GM19455 (cell line): ENCODE results near the gene CASK.

ENCODE experiments used
- ATAC-seq: cut with Tn5 transposase; IDR thresholded peaks from one replicate; pipeline ENCODE4 v1.9.1; 2021; ENCODE audit not compliant: unreplicated experiment

The CASK gene, protein sequence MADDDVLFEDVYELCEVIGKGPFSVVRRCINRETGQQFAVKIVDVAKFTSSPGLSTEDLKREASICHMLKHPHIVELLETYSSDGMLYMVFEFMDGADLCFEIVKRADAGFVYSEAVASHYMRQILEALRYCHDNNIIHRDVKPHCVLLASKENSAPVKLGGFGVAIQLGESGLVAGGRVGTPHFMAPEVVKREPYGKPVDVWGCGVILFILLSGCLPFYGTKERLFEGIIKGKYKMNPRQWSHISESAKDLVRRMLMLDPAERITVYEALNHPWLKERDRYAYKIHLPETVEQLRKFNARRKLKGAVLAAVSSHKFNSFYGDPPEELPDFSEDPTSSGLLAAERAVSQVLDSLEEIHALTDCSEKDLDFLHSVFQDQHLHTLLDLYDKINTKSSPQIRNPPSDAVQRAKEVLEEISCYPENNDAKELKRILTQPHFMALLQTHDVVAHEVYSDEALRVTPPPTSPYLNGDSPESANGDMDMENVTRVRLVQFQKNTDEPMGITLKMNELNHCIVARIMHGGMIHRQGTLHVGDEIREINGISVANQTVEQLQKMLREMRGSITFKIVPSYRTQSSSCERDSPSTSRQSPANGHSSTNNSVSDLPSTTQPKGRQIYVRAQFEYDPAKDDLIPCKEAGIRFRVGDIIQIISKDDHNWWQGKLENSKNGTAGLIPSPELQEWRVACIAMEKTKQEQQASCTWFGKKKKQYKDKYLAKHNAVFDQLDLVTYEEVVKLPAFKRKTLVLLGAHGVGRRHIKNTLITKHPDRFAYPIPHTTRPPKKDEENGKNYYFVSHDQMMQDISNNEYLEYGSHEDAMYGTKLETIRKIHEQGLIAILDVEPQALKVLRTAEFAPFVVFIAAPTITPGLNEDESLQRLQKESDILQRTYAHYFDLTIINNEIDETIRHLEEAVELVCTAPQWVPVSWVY

GRCh38 chrX:41923211-41923977, at the start of gene CASK:
Gene CASK, minus strand, starts transcription at chrX:41923554. Its CDS starts 566 bp downstream, at chrX:41922988.
- ATAC-seq, result peak; percentile 86

DNA sequence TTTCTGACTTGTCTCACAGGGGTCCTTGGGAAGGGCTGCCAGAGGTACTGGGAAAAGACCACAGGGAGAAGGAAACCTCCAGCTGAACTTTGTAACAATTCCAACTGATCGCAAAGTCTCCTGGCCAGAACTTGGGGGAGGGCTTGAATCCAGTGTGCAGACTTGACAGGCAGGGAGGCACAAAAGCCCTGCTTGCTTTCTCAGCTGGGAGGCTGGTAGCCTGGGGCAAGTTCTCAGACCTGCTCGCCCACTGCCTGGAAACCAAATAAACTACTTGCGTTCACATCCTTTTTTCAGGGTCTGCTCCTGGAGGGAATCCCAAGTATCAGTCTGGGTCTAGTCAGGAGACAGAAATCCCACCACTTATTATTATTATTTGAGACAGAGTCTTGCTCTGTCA, 48.0 kb upstream of the CASK start:
- ATAC-seq, result no peak

DNA sequence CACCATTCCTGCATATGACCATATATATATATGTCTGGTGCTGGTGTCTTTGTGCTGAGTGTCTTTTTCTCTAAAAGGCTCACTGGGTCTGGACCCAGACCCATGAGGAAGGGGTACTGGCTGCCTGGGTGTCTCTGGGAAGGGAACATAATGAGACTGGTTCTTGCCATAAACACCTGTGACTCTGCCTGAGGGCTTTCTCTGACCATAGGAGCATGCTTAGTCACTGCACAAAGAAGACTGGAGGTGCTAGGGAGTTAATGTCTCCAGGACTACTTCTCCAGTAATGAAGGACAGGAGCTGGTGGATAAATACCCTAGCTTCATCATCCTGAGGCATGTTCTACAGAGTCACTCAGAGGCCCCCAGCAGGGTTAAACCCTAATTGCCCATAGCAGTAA, 47.1 kb upstream of the CASK start:
- no peak for ATAC-seq

- no peak for ATAC-seq
Measured at GRCh38 chrX:41963348-41963747, 40.0 kb upstream of the CASK start.

DNA sequence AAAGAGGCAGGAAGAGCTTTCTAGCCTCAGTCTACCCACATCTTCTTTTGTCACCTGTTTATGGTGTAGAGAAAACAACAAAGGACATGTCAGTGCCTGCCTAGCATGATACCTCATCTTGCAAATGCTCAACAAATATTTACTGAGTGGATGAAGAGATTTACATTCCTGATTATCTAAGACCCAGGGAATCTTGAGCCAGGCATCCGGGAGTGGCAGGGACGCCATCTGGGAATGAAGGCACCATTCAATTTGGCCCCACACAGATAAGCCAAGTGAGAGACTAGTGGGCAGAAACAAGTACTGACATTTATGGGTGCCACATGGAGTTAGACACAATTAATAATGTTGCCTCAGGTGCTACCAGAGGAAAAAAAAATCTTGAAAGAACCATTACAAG, 36.8 kb upstream of the CASK start:
- no peak for ATAC-seq

GRCh38 chrX:41958861-41959260, 35.5 kb upstream of the CASK start:
- ATAC-seq, result no peak

DNA sequence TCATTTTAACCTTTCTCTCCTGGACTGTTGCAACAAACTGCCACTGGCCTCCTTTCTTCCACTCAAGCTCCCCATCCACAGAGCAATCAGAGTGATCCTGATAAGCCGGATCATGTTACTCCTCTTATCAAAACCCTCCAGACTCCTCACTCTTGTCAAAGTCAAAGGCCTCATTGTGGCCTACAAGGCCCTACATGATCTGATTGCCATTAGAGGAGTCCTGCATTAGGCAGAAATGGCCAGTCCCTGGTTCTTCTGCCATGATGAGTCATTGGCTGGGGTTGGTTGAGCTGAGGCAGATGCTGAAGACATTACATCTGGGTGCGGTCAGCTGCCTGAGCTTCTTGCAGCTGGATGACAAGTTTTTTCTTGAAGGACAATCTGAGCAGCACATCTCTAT, 32.7 kb upstream of the CASK start:
- no peak for ATAC-seq

DNA sequence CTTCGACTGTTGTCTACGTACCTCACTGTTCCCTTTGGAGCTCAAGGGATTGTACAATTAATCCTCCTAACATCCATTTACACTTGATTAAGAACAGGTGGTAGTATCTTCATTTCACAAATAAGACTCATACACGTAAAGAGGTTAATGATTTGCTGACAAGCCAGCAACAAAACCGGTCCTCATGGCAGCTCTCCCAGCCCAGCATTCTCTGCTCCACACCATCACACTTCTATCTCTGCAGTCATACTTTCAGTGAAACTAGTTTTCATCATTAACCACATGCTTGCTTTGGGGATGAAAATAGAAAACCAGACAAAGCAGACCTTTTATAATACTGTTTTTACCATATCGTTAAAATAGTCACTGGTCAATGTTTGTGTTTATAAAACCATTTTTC, 28.7 kb upstream of the CASK start:
- no peak for ATAC-seq

- no peak for ATAC-seq
Measured at GRCh38 chrX:41946989-41947612, 23.7 kb upstream of the CASK start.

DNA sequence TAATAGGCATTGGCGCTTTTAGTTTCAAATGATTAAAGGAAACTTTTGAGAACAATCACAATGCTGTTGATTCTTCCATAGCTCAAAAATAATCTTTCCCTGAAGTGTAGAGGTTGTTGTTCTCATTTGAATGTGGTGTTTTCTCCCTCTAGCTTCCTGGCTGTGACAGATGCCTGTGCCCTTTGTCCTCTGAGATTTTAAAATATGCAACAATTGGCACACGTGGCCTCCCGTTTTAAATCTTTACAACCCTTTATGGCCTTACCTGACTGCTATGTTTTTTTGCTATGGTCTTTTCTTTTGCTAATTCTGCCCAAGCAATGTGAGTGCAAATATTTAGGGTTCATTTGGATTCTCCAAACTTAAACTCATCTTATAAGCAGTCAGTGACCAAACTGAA, 22.9 kb upstream of the CASK start:
- no peak for ATAC-seq

DNA sequence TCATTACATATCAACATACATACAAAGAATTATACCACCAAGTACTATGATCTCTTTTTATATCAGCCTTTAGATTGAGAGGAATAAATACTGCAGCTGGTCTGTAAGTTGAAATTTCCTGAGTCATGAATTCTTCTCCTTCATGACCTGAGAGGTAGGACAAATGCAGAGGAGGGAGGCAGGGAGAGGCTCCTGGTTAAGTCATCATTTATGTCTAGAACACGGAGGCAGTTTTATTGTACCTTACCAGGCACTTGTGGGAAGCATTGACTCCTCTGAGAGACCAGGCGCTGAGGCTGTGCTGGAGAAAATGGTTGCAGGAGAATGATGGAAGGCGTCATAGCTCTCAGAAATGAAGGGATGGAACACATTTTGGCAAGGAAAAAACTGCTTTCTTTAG, 12.5 kb upstream of the CASK start:
- no peak for ATAC-seq

DNA sequence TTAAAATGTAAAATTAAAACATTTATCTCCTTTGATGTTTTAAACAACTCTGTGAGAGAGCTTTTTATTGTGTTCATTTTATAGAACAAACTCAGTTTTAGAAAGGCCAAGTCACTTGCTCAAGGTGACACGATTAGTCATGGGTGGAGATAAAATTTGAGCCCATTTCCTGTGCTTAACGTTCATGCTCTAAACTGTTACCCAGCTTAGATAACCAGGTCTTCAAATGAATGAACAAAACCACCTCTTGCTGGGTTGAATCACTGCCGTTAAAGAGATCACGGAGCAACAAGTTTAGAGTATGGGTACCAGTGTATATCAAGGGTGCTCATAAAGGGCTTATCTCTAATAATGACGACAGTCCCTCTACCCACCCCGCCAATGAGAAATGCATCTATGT, 10.2 kb upstream of the CASK start:
- ATAC-seq, result no peak

- ATAC-seq, result no peak
Measured at GRCh38 chrX:41932885-41933284, 9.5 kb upstream of the CASK start.

DNA sequence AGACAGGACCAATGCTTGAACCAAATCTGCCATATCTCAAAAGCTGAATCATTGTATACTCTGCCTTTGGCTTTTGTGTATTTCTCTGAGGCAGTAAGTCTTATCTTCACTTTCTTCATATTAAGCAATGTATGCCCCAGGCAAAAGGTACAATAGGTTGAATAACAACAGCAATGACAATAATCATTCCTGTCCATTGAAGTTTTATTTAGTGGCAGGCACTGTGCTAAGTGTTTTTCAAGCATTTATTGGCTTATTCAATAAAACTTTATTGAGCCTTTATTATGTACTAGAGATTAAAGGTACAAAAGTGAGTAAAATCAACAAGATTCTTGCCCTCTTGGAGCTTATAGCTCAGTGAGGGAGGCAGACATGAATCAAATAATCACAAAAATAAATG, 8.2 kb upstream of the CASK start:
- no peak for ATAC-seq

DNA sequence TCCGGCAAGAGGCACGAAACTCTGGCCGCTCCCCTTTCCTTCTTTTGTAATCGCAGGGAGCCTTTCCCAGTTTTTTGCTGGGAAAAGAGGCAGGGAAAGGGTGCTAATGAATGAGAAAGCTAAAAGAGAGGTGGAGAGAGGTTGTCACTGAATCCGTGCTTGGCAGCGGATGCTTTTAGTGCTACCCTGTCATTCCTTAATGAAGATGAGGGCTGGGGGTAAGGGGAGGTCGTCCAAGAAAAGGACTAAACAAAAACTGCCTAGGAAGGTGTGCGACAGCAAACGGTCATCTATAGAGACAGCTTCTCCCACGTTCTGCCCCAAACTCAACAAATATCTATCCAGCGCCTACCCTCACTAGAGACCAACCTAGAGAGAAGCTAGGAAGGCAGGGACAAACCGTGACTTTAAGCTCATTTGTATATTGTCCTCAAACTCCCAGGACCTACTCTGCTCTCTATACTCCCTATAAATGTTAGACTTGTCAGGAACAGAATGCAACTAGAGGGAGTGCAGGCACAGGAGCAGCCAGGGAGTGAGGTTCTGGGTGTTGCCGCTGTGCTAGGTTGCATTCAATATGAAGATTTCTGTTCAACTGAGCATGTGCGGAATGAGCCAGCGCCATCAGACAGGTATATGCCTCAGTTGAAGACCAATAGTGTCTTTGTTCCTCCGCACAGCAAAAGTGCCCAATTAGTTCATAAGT, 777 bp upstream of the CASK start:
- no peak for ATAC-seq

DNA sequence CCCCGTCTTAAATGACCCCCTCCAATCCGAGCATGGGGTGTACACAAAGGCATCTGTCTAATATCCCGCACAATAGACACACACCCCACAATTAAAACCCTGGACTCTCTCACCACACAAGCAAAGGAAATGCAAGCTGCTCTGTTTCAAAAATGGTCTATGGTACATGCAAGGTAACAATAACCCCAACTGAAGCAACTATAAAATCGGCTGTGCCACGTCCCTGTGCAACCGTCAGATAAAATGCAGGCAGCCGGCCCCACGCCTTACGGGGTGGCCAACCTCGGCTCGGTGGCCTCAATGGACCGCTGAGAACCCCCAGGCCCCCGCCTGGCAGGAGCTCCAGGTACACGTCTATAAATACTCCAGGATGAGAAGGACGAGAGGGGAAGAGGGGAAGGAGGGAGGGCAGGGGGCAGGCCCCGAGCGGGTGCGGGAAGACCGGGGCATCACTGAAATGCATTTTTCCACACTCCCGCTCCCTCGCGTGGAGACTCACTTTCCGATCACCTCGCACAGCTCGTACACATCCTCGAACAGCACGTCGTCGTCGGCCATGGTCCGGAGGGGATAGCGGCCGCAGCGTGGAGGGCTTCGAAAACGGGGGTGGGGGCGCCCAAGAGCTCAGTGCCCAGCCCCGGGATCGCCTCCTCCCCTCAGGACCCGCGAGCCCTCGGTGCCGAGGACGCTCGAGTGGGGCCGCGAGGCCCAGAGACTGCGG, 763 bp downstream of the CASK start:
- peak; percentile 28 for ATAC-seq

DNA sequence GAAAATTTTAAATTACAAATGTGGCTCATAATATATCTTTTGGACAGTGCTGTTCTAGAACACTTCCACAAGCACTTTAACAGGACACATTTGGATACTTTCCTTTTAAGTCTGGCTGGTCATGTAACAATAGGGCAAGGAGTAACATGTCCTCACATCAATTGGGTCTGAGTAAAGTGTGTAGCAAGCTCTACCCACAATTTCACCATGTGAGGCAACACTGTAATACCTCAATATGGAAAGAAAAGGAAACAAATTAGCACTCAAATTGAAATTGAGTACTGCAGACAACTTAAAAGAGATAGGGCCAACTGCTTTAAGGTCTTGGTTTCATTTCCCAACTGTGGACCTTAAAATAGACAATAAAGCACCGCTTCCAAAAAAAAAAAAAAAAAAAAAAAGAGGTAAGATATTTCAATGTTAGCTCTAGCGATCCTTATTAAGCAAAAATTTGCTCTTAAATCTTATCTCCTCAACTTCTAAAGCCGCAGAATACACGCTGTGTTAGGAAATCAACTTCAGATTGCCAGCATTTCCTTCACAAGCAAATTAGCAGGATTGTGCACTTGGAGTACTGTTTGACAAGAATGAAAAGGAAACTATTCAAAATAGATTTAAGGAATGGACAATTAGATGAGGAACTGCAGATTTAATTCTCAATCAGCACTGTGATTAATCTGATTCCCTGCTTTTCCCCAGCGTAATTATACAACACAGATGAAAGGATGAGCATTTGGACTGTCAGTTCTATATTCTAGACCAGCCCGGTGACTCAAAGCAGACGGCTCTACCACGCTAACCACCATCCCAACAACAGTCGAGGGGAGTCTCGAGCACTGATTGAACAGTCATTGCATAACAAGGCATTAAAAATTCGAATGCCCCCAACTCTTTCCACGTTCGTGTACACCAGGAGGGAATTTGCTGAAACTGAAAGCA, 1.6 kb downstream of the CASK start:
- no peak for ATAC-seq

GRCh38 chrX:41919870-41920269, 3.5 kb downstream of the CASK start:
- ATAC-seq, result no peak

GRCh38 chrX:41917517-41917916, 5.8 kb downstream of the CASK start:
- ATAC-seq, result no peak
